WERI-Rb-1 (cell line): ENCODE results near the gene HRH4.

Experiments used
- DNase-seq: peaks from one replicate; pipeline ENCODE4 v3.0.0-alpha.2; 2020
- H3K27ac ChIP-seq: fragments of 250-450 bp; sonication (Bioruptor Pico); 2 replicates; pipeline ENCODE4 v1.5.1; 2020; ENCODE audit warnings: mild to moderate bottlenecking, moderate library complexity
- H3K27me3 ChIP-seq: fragments of 250-450 bp; sonication (Bioruptor Pico); 2 replicates; pipeline ENCODE4 v1.5.1; 2021; ENCODE audit warnings: mild to moderate bottlenecking, low read depth, moderate library complexity; ENCODE audit not compliant: insufficient read depth, severe bottlenecking
- H3K36me3 ChIP-seq: fragments of 250-450 bp; sonication (Bioruptor Pico); 2 replicates; pipeline ENCODE4 v1.5.1; 2020; ENCODE audit warnings: mild to moderate bottlenecking, moderate library complexity
- H3K4me3 ChIP-seq: 2 replicates; pipeline ENCODE4 v1.5.1; 2011; ENCODE audit warnings: low read depth, mild to moderate bottlenecking, control low read depth, low read length
- H3K9me3 ChIP-seq: fragments of 250-450 bp; sonication (Bioruptor Pico); 2 replicates; pipeline ENCODE4 v1.5.1; 2021; ENCODE audit warnings: mild to moderate bottlenecking, moderate library complexity; ENCODE audit not compliant: severe bottlenecking
- TF ChIP-seq, protein P1 (sequence below): IDR thresholded peaks from 2 replicates; pipeline ENCODE4 v1.5.1; 2011; ENCODE audit warnings: low read depth, mild to moderate bottlenecking, control low read depth, inconsistent platforms, low read length

Gene HRH4

DNA sequence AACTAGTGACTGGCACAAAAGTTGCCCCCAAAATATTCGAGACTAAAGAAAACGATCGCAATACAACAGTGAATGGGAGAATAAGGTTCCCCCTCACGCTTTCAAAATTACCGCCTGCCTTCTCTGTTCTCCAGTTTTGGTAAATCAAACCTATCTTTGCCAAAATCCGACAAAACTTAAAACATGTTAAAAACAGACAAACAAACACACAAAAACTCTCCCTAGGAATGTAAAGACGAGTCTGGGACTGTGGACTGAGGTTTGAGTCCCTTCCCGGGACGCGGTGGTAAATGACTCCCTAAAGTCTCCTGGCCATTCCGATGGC lies 34.4 kb upstream of the HRH4 start:
- peak overlapping the region; percentile 92 for H3K27ac ChIP-seq
- peaks cover 6% of the 10 kb centered on the region; the same call in 1 of the 2 replicates for H3K36me3 ChIP-seq

DNA sequence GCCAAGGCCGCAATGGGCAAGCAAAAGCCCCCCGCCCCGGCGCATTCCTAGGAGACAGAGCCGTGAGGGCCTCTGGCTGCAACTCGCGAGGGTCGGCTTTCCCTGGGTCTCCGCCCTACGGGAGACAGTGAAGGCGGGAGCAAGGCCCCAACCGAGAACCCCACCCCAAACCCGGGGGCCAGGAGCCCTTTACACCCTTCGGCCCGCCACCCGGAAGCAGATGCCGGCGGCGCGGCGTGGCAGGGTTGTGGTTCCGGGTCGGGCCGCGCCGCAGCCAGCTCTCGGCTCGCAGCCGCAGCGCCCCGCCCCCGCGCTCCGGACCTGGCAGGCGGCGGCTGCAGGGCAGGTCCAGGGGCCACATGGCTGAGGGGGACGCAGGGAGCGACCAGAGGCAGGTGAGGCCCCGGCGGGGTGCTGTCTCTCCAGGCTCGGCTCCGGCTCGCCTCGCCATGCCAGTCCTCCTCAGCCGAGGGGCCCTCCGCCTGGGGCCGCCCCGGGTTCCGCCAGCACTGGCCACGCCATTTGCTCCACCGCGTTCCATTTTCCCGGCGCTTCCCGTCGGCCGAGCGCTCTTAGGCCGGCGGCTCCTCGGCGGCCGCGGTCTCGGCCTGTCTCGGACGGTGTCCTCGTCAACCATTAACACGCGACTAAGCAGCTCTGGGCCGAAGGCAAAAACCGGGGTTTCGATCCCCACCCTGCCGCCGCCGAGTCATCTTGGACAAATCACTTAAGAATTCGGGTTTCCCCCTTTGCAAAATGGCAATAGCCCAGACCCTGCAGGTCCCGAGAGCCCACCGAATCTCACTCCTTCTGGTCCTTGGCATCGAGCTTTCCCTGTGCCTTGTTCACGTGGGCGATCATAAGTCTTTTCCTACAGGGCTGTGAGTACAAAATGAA lies 33.8 kb upstream of the HRH4 start, which contains the start of gene IMPACT:
Gene IMPACT, plus strand, starts transcription at position 273 of the 897 bp plus-strand sequence. Its CDS starts 87 bp downstream, at position 360.
- H3K9me3 ChIP-seq: peaks cover 3% of the 10 kb centered on the region
- peak within 1 kb of the TSS; percentile 56 for H3K4me3 ChIP-seq
- H3K36me3 ChIP-seq: peaks cover 6% of the 10 kb centered on the region; the same call in 1 of the 2 replicates
- TF ChIP-seq, protein P1, sequence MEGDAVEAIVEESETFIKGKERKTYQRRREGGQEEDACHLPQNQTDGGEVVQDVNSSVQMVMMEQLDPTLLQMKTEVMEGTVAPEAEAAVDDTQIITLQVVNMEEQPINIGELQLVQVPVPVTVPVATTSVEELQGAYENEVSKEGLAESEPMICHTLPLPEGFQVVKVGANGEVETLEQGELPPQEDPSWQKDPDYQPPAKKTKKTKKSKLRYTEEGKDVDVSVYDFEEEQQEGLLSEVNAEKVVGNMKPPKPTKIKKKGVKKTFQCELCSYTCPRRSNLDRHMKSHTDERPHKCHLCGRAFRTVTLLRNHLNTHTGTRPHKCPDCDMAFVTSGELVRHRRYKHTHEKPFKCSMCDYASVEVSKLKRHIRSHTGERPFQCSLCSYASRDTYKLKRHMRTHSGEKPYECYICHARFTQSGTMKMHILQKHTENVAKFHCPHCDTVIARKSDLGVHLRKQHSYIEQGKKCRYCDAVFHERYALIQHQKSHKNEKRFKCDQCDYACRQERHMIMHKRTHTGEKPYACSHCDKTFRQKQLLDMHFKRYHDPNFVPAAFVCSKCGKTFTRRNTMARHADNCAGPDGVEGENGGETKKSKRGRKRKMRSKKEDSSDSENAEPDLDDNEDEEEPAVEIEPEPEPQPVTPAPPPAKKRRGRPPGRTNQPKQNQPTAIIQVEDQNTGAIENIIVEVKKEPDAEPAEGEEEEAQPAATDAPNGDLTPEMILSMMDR: no peak
- H3K27me3 ChIP-seq: no peaks in the 10 kb centered on the region
- peak within 1 kb of the TSS; percentile 92 for H3K27ac ChIP-seq
- peak; percentile 88 for DNase-seq

More for the DNA sequence above, 34.4 kb upstream of the HRH4 start:
- peak overlapping the region; percentile 56 for H3K4me3 ChIP-seq
- H3K27me3 ChIP-seq: no peaks in the 10 kb centered on the region
- peaks cover 3% of the 10 kb centered on the region for H3K9me3 ChIP-seq
- TF ChIP-seq, protein P1: no peak
- DNase-seq: no peak

- peak overlapping the region; percentile 56 for H3K4me3 ChIP-seq
- peaks cover 3% of the 10 kb centered on the region for H3K9me3 ChIP-seq
- peak overlapping the region; percentile 92; the same call in 1 of the 2 replicates for H3K27ac ChIP-seq
- H3K27me3 ChIP-seq: no peaks in the 10 kb centered on the region
- TF ChIP-seq, protein P1: no peak
- no peak for DNase-seq
- peaks cover 6% of the 10 kb centered on the region; the same call in 1 of the 2 replicates for H3K36me3 ChIP-seq
Measured at GRCh38 chr18:24427484-24427883, 33.0 kb upstream of the HRH4 start.

- no peak overlapping the region for H3K27ac ChIP-seq
- H3K9me3 ChIP-seq: peaks cover 3% of the 10 kb centered on the region
- TF ChIP-seq, protein P1: no peak
- no peak overlapping the region for H3K4me3 ChIP-seq
- peaks cover 6% of the 10 kb centered on the region for H3K36me3 ChIP-seq
- no peaks in the 10 kb centered on the region for H3K27me3 ChIP-seq
- DNase-seq: no peak
Measured at GRCh38 chr18:24428709-24429108, 31.7 kb upstream of the HRH4 start.

- Histone ChIP-seq H3K27ac (no peak overlapping the region), H3K9me3 (peaks cover 3% of the 10 kb centered on the region), H3K4me3 (no peak overlapping the region), H3K27me3 (no peaks in the 10 kb centered on the region), H3K36me3 (peaks cover 6% of the 10 kb centered on the region)
- TF ChIP-seq, protein P1: no peak
- no peak for DNase-seq
Measured at GRCh38 chr18:24429188-24429587, 31.2 kb upstream of the HRH4 start.
